GM12873 (cell line): Measurements from ENCODE around the gene RAG2.

Experiments
- TF ChIP-seq, protein P1 (sequence below): IDR thresholded peaks from 2 replicates; pipeline ENCODE4 v1.5.1; 2012; ENCODE audit warnings: low read depth, mild to moderate bottlenecking, moderate library complexity, low read length, control low read depth; ENCODE audit not compliant: insufficient read depth; ENCODE audit errors: missing control alignments

Gene RAG2

DNA sequence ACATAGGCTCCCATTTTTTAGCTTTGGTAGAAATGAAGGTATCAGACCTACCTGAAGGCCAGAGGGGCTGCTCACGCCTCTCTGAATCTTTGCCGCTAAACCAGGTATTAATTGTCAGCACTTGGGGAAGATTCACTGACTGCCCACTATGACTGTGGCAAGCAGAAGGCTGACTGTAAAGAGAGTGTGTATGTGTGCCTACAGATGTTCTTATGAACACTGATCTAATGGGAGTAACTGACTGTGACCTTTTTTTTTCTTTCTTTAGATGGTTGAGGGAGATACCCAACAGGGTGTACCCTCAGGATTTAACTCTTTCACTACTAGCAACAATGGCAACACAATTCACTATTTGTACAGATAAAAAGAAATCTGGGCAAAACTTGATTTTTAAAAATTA lies at the start of gene RAG2:
Gene RAG2, minus strand, starts transcription at position 186 of the 400 bp plus-strand sequence. CDS start 4,068 bp downstream, outside the sequence.
- TF ChIP-seq, protein P1, sequence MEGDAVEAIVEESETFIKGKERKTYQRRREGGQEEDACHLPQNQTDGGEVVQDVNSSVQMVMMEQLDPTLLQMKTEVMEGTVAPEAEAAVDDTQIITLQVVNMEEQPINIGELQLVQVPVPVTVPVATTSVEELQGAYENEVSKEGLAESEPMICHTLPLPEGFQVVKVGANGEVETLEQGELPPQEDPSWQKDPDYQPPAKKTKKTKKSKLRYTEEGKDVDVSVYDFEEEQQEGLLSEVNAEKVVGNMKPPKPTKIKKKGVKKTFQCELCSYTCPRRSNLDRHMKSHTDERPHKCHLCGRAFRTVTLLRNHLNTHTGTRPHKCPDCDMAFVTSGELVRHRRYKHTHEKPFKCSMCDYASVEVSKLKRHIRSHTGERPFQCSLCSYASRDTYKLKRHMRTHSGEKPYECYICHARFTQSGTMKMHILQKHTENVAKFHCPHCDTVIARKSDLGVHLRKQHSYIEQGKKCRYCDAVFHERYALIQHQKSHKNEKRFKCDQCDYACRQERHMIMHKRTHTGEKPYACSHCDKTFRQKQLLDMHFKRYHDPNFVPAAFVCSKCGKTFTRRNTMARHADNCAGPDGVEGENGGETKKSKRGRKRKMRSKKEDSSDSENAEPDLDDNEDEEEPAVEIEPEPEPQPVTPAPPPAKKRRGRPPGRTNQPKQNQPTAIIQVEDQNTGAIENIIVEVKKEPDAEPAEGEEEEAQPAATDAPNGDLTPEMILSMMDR, result no peak

DNA sequence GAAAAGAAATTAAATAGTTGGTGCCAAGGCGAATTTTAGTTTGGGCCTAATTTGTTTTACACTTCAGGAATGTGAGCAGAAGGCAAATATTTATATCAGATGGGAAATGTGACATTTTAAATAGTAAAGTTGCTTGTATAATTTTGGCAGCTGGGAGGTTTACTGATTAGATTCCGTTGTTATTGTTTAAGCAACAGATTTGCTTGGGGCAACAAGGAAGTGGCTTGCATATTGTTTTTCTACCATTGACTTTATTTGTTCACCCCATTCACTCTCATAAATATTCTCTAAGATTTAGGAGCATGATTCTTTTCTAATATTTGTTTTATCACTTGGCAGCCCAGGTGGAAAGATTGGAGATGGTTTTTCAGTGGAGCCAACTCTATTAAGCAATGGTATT lies 40.5 kb upstream of the RAG2 start:
- TF ChIP-seq, protein P1, result no peak

DNA sequence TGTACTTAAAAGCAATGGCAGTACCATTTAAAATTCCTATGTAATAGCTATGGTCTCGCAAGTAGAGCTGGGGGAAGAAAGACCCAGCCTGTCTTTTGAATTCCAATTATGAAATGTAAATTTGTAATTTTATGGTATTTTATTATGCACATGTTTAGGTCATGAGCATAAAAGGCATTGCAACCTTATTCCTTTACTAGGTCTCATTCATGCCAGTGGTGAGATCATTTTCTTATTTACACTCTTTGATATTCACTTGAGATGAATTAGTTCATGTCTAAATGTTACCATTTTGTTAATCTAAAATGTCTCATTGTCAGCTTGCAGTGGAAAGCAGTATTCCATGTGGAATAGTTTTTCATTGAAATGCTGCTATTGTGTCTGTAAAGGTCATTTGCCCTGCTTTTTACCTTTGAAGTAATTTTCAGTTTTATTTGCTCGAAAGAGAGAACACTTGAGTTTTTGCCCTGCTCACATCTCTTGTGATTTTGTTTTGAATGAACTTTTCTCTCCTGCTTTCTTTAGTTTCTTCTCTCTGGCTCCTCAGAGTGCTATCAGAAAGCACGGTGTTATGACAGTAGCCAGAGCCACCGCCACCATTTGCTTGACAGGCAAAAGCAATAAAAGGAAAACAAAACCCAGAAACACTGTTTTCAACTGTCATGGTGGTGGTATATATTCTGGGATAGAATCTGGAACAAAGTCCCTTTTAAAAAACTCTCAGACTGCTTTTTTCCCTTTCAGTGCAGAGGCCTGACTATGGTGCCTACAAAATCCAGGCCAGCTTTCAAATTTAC lies 37.2 kb upstream of the RAG2 start:
- TF ChIP-seq, protein P1, result no peak

DNA sequence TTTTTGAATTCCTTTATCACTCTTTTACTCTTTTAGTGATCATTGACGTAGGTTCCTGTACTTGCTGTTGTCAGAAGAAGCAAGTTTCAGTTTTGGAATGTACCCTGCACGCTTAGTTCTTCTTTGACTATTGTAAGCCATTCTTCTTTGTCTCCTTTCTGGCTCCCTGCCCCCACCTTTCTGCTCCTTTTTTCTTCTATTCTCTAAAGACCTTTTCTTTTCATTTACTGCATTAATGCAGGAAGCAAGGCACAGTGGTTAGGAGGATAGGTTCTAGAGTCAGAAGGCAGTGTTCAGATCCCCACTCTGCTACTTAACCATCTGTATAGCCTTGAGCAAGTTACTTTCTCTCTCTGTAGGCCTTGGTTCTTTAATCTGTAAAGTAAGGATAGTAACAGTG lies 33.7 kb upstream of the RAG2 start:
- TF ChIP-seq, protein P1, result no peak

DNA sequence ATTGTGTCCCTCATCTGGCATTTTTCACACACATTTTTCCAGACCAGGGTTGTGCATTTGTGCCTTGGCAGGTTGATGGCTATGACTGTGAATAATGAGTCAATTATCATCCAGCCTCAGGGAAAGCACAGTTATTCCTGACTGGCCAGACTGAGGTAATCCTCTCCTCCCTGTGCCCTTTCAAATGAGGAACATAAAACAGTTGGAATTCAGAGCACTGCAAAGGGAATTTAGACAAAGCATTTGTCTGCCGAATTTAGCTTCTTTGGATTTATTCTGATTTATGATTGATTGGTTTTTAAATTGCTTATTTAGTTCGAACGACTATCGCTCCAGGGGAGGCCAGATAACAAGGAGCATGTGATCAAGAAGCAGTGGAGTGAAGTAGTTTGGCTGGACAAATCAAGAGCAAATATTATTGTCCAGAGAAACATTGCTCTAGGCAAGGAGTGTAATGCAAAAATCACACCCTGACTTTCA lies 30.8 kb upstream of the RAG2 start:
- TF ChIP-seq, protein P1, result no peak

DNA sequence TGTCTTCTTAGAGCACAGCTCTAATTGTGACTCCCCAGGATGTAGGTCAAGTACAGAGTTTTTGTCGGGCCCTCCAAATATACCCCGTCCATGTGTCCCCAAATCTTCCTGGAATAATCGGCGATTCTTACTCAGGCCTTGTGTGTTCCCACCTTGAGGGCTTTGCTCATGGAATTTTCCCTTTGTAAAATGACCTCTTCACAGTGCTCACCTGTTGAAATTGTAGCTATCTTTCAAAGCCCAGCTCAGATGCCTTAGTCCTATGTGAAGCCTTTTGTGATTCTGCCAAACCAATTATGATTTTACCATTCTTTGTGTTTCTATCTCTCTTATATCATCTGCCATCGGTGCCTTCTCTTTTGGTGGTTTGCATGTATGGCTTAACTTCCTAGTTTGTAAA lies 30.1 kb upstream of the RAG2 start:
- TF ChIP-seq, protein P1, result no peak

DNA sequence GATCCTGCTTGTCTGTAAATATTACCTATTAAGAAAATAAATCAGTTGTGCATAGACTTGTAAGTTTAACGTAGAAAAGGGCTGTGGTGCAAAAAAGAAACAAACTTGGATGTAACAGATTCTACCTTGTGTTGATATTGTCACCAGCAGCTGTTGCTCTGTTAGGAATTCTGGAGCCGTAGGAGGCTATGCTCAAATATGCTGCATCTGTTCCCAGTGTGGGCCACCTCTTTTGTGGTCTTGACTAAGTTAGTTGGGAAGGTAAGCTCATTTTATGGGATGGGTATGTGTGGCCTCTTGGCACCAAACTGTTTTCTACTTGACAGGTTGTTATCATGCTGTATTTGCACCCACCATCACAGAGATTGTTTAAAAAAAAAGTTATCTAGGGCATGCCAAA lies 29.4 kb upstream of the RAG2 start:
- TF ChIP-seq, protein P1, result no peak
